Measurements from ENCODE around the gene AGA.

Gene AGA

DNA sequence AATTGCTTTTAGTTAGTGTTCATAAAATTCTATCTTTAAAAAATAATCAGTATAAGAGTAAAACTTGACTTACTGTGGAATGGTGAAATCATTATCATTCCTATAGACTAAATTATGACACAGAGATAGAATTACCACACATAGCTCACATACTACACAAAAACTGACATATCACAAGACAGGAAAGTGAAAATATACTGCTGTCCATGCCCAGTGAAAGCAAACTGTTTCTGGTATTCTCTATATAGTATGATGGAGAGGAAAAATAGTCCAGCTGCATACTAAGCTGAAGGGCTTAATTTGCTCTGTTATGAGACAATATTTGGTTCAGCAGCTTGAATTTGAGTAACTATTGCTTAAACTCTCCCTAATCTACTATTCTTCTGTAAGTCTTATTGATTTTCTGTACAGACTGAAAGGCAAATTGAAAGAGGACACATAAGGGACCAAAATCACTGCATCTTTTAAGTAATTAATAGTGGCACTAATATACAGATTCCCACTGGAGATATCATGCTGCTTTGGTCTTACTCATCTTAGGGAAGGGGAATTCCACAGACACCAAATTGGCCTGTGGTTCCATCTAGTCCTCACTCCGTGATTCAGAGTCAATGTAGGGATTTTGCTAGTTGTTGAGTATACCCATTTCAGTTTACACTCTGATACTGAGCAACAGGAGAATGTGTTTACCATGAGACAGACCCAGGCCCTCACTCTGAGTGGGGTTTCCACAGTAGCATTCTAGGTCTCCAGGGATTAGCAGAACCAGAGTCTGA lies 47.4 kb upstream of the AGA start:
- Histone ChIP-seq H3K4me1 (ENCODE audit: control insufficient read depth, insufficient read depth, low read length) (no peaks in the 10 kb centered on the region), H3K36me3 (ENCODE audit: control insufficient read depth in 2 of 2, insufficient read depth in 1 of 2, low read length in 2 of 2) (no peaks in the 10 kb centered on the region), H3K9me3 (ENCODE audit: control insufficient read depth, insufficient read depth, low read depth, low read length) (no peaks in the 10 kb centered on the region), H3K27ac (ENCODE audit: extremely low read depth, low read depth, low read length) (no peak overlapping the region), H3K4me3 (ENCODE audit: low read depth, low read length) (no peak overlapping the region)
- TF ChIP-seq, protein P1, sequence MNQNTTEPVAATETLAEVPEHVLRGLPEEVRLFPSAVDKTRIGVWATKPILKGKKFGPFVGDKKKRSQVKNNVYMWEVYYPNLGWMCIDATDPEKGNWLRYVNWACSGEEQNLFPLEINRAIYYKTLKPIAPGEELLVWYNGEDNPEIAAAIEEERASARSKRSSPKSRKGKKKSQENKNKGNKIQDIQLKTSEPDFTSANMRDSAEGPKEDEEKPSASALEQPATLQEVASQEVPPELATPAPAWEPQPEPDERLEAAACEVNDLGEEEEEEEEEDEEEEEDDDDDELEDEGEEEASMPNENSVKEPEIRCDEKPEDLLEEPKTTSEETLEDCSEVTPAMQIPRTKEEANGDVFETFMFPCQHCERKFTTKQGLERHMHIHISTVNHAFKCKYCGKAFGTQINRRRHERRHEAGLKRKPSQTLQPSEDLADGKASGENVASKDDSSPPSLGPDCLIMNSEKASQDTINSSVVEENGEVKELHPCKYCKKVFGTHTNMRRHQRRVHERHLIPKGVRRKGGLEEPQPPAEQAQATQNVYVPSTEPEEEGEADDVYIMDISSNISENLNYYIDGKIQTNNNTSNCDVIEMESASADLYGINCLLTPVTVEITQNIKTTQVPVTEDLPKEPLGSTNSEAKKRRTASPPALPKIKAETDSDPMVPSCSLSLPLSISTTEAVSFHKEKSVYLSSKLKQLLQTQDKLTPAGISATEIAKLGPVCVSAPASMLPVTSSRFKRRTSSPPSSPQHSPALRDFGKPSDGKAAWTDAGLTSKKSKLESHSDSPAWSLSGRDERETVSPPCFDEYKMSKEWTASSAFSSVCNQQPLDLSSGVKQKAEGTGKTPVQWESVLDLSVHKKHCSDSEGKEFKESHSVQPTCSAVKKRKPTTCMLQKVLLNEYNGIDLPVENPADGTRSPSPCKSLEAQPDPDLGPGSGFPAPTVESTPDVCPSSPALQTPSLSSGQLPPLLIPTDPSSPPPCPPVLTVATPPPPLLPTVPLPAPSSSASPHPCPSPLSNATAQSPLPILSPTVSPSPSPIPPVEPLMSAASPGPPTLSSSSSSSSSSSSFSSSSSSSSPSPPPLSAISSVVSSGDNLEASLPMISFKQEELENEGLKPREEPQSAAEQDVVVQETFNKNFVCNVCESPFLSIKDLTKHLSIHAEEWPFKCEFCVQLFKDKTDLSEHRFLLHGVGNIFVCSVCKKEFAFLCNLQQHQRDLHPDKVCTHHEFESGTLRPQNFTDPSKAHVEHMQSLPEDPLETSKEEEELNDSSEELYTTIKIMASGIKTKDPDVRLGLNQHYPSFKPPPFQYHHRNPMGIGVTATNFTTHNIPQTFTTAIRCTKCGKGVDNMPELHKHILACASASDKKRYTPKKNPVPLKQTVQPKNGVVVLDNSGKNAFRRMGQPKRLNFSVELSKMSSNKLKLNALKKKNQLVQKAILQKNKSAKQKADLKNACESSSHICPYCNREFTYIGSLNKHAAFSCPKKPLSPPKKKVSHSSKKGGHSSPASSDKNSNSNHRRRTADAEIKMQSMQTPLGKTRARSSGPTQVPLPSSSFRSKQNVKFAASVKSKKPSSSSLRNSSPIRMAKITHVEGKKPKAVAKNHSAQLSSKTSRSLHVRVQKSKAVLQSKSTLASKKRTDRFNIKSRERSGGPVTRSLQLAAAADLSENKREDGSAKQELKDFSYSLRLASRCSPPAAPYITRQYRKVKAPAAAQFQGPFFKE (tag by site-specific recombination; IDR thresholded peaks at IDR 0.05; ENCODE audit: borderline replicate concordance): no peak
- TF ChIP-seq ZNF561 (tag by site-specific recombination; IDR thresholded peaks at IDR 0.05; ENCODE audit: borderline replicate concordance) (no peak), EGR2 (tag by site-specific recombination; IDR thresholded peaks at IDR 0.05; ENCODE audit: low read depth) (no peak), ZNF394 (tag by site-specific recombination; IDR thresholded peaks at IDR 0.05; ENCODE audit: borderline replicate concordance) (no peak), ZNF211 (tag by site-specific recombination; IDR thresholded peaks at IDR 0.05; ENCODE audit: low read depth) (no peak), ZBTB21 (tag by site-specific recombination; IDR thresholded peaks at IDR 0.05) (no peak), ZNF302 (tag by site-specific recombination; IDR thresholded peaks at IDR 0.05; ENCODE audit: low read depth) (no peak), ZNF214 (tag by site-specific recombination; IDR thresholded peaks at IDR 0.05; ENCODE audit: borderline replicate concordance) (no peak)
- CTCF ChIA-PET: no interaction called here
- POLR2A ChIA-PET: no interaction called here

DNA sequence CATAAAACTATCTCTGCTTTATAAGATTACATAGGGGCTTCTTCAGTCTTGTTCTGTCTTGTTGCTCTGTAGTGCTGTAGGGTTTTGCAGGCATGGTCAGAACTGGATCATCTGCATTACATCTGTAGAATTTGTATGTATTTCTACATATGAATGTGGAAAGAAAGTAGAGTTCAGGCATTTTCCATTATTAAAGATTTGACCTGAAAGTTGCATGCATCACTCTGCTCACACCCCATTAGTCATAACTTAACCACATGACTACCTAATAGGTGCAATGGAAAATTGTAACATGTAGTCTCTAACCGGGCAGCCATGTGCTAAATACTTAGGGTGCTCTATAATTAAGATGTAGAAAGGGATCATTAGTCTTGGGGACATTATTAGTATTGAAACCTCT lies 45.7 kb upstream of the AGA start:
- ChIA-PET CTCF (no interaction called here), POLR2A (no interaction called here)
- no peaks in the 10 kb centered on the region for H3K9me3 ChIP-seq (ENCODE audit: control insufficient read depth, insufficient read depth, low read depth, low read length)
- H3K27ac ChIP-seq (ENCODE audit: extremely low read depth, low read depth, low read length): no peak overlapping the region
- H3K4me3 ChIP-seq (ENCODE audit: low read depth, low read length): no peak overlapping the region
- TF ChIP-seq WT1 (tag by site-specific recombination; IDR thresholded peaks at IDR 0.05) (no peak), ZNF514 (tag by site-specific recombination; IDR thresholded peaks at IDR 0.05) (no peak), ZNF239 (tag by site-specific recombination; IDR thresholded peaks at IDR 0.05) (no peak), ZNF223 (tag by site-specific recombination; IDR thresholded peaks at IDR 0.05) (no peak), ZNF670 (tag by site-specific recombination; IDR thresholded peaks at IDR 0.05; ENCODE audit: low read depth) (no peak), ZNF394 (tag by site-specific recombination; IDR thresholded peaks at IDR 0.05; ENCODE audit: borderline replicate concordance) (no peak), ZBTB1 (tag by site-specific recombination; IDR thresholded peaks at IDR 0.05) (no peak), ZIC2 (tag by site-specific recombination; IDR thresholded peaks at IDR 0.05) (no peak), SP3 (tag by site-specific recombination; IDR thresholded peaks at IDR 0.05) (no peak), ZNF677 (tag by site-specific recombination; IDR thresholded peaks at IDR 0.05) (no peak)
- TF ChIP-seq, protein P2, sequence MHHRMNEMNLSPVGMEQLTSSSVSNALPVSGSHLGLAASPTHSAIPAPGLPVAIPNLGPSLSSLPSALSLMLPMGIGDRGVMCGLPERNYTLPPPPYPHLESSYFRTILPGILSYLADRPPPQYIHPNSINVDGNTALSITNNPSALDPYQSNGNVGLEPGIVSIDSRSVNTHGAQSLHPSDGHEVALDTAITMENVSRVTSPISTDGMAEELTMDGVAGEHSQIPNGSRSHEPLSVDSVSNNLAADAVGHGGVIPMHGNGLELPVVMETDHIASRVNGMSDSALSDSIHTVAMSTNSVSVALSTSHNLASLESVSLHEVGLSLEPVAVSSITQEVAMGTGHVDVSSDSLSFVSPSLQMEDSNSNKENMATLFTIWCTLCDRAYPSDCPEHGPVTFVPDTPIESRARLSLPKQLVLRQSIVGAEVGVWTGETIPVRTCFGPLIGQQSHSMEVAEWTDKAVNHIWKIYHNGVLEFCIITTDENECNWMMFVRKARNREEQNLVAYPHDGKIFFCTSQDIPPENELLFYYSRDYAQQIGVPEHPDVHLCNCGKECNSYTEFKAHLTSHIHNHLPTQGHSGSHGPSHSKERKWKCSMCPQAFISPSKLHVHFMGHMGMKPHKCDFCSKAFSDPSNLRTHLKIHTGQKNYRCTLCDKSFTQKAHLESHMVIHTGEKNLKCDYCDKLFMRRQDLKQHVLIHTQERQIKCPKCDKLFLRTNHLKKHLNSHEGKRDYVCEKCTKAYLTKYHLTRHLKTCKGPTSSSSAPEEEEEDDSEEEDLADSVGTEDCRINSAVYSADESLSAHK (tag by site-specific recombination; IDR thresholded peaks at IDR 0.05): no peak
- TF ChIP-seq, protein P3, sequence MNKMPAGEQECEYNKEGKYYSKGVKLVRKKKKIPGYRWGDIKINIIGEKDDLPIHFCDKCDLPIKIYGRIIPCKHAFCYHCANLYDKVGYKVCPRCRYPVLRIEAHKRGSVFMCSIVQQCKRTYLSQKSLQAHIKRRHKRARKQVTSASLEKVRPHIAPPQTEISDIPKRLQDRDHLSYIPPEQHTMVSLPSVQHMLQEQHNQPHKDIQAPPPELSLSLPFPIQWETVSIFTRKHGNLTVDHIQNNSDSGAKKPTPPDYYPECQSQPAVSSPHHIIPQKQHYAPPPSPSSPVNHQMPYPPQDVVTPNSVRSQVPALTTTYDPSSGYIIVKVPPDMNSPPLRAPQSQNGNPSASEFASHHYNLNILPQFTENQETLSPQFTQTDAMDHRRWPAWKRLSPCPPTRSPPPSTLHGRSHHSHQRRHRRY (tag by site-specific recombination; IDR thresholded peaks at IDR 0.05): no peak
- TF ChIP-seq, protein P4, sequence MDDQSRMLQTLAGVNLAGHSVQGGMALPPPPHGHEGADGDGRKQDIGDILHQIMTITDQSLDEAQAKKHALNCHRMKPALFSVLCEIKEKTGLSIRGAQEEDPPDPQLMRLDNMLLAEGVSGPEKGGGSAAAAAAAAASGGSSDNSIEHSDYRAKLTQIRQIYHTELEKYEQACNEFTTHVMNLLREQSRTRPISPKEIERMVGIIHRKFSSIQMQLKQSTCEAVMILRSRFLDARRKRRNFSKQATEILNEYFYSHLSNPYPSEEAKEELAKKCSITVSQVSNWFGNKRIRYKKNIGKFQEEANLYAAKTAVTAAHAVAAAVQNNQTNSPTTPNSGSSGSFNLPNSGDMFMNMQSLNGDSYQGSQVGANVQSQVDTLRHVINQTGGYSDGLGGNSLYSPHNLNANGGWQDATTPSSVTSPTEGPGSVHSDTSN (CRISPR knock-in tag; IDR thresholded peaks at IDR 0.05): no peak
- H3K36me3 ChIP-seq (ENCODE audit: control insufficient read depth in 2 of 2, insufficient read depth in 1 of 2, low read length in 2 of 2): no peaks in the 10 kb centered on the region
- H3K4me1 ChIP-seq (ENCODE audit: control insufficient read depth, insufficient read depth, low read length): no peaks in the 10 kb centered on the region

All from HEK293 (cell line).